Skeletal muscle tissue (tissue), 4 donors: Measurements from ENCODE around the gene ZP1. TPM values are rescaled to one million over a fixed set of nuclear protein-coding genes. Genes with fewer than 3 reads are reported as not detected.

ENCODE experiments used
- H3K27ac ChIP-seq: one replicate; pipeline ENCODE4 v1.7.0; 2013; ENCODE audit warnings: mild to moderate bottlenecking, low read depth, low read length, inconsistent platforms
- H3K27me3 ChIP-seq, 3 donors: one replicate each; pipeline ENCODE4 v1.7.0; 2013; ENCODE audit warnings: low read length in 3 of 3; ENCODE audit not compliant: control insufficient read depth in 3 of 3, insufficient read depth in 3 of 3
- H3K36me3 ChIP-seq, 3 donors: one replicate each; pipeline ENCODE4 v1.7.0; 2013; ENCODE audit warnings: low read length in 3 of 3; ENCODE audit not compliant: control insufficient read depth in 3 of 3, insufficient read depth in 3 of 3
- H3K4me1 ChIP-seq, 3 donors: one replicate each; pipeline ENCODE4 v1.7.0; 2013; ENCODE audit warnings: low read length in 3 of 3, mild to moderate bottlenecking in 3 of 3; ENCODE audit not compliant: control insufficient read depth in 3 of 3, insufficient read depth in 3 of 3
- H3K4me3 ChIP-seq, 3 donors: one replicate each; pipeline ENCODE4 v1.7.0; 2013; ENCODE audit warnings: low read length in 3 of 3
- H3K9ac ChIP-seq, 3 donors: one replicate each; pipeline ENCODE4 v1.7.0; 2013; ENCODE audit warnings: low read length in 3 of 3, mild to moderate bottlenecking in 3 of 3, moderate library complexity in 2 of 3, low read depth in 1 of 3
- H3K9me3 ChIP-seq, 3 donors: one replicate each; pipeline ENCODE4 v1.7.0; 2013; ENCODE audit warnings: low read length in 3 of 3; ENCODE audit not compliant: control insufficient read depth in 3 of 3
- total RNA-seq: library from RNA; depleted of rRNA; stranded (reverse); fragments of >200 nt; gene quantifications from one replicate; pipeline ENCODE4 v1.2.3, GENCODE V29; 2014
- donor health status: Osteomylitis.

ZP1 gene
- total RNA-seq, 1 donor from 2014 or later, result not detected

- Histone ChIP-seq H3K9ac (peak overlapping the region in 1 of 3 donors; percentile 16), H3K27me3 (peaks cover 13 to 23% (median 17%) of the 10 kb centered on the region in 3 donors), H3K27ac (no peak overlapping the region), H3K4me1 (peaks cover 33 to 52% (median 44%) of the 10 kb centered on the region in 3 donors), H3K36me3 (peaks cover 33 to 38% (median 34%) of the 10 kb centered on the region in 3 donors), H3K4me3 (no peak overlapping the region), H3K9me3 (no peaks in the 10 kb centered on the region)
These were observed 54.5 kb downstream of the ZP1 start for GRCh38 chr11:60921777-60922335.

GRCh38 chr11:60922906-60923305 lies 55.6 kb downstream of the ZP1 start:
- H3K36me3 ChIP-seq, result peaks cover 33 to 38% (median 34%) of the 10 kb centered on the region in 3 donors
- no peak overlapping the region for H3K9ac ChIP-seq
- H3K9me3 ChIP-seq, result no peaks in the 10 kb centered on the region
- no peak overlapping the region for H3K27ac ChIP-seq
- no peak overlapping the region for H3K4me3 ChIP-seq
- peaks cover 16 to 32% (median 24%) of the 10 kb centered on the region in 3 donors for H3K27me3 ChIP-seq
- H3K4me1 ChIP-seq, result peaks cover 27 to 45% (median 38%) of the 10 kb centered on the region in 3 donors

- no peak overlapping the region for H3K27ac ChIP-seq
- H3K9ac ChIP-seq, result peak overlapping the region in 1 of 3 donors; percentile 70
These were observed 56.0 kb downstream of the ZP1 start for GRCh38 chr11:60923326-60923725.

GRCh38 chr11:60923800-60924109 lies 56.4 kb downstream of the ZP1 start:
- peak overlapping the region; percentile 41 to 63 (median 54) for H3K4me3 ChIP-seq
- peaks cover 24 to 42% (median 31%) of the 10 kb centered on the region in 3 donors for H3K4me1 ChIP-seq
- peaks cover 16 to 32% (median 31%) of the 10 kb centered on the region in 3 donors for H3K27me3 ChIP-seq
- H3K27ac ChIP-seq, result no peak overlapping the region
- H3K9me3 ChIP-seq, result no peaks in the 10 kb centered on the region
- H3K36me3 ChIP-seq, result peaks cover 33 to 38% (median 34%) of the 10 kb centered on the region in 3 donors
- H3K9ac ChIP-seq, result peak overlapping the region in 1 of 3 donors; percentile 70

More at GRCh38 chr11:60923326-60923725, 56.0 kb downstream of the ZP1 start:
- Histone ChIP-seq H3K4me3 (no peak overlapping the region), H3K4me1 (peaks cover 27 to 45% (median 35%) of the 10 kb centered on the region in 3 donors), H3K27me3 (peaks cover 16 to 32% (median 27%) of the 10 kb centered on the region in 3 donors), H3K36me3 (peaks cover 33 to 38% (median 34%) of the 10 kb centered on the region in 3 donors), H3K9me3 (no peaks in the 10 kb centered on the region)

GRCh38 chr11:60924110-60924905 lies 57.0 kb downstream of the ZP1 start, which contains the start of gene TMEM132A:
Gene TMEM132A, plus strand, starts transcription at chr11:60924460. Its CDS starts 174 bp downstream, at chr11:60924634.
- H3K27me3 ChIP-seq, result peaks cover 16 to 32% (median 31%) of the 10 kb centered on the region in 3 donors
- peak within 1 kb of the TSS in 1 of 3 donors; percentile 70 for H3K9ac ChIP-seq
- no peak within 1 kb of the TSS for H3K27ac ChIP-seq
- H3K4me1 ChIP-seq, result peaks cover 19 to 37% (median 25%) of the 10 kb centered on the region in 3 donors
- H3K36me3 ChIP-seq, result peaks cover 33 to 38% (median 34%) of the 10 kb centered on the region in 3 donors
- no peaks in the 10 kb centered on the region for H3K9me3 ChIP-seq
- H3K4me3 ChIP-seq, result peak within 1 kb of the TSS; percentile 43 to 63 (median 54)

Other genes with a start within 250 kb of the ZP1 start
- gene MS4A8, start 167.9 kb upstream of the ZP1 start, total RNA-seq, result 3.7 TPM
- not detected for gene MS4A18, start 142.8 kb upstream of the ZP1 start, total RNA-seq
- gene MS4A15, start 110.7 kb upstream of the ZP1 start, total RNA-seq, result not detected
- not detected for gene MS4A10, start 82.2 kb upstream of the ZP1 start, total RNA-seq
- gene CCDC86, start 25.4 kb upstream of the ZP1 start, total RNA-seq, result 4.7 TPM
- gene PTGDR2, start 11.6 kb upstream of the ZP1 start, total RNA-seq, result 0.52 TPM
- gene PRPF19, start 39.0 kb downstream of the ZP1 start, total RNA-seq, result 27.7 TPM
- gene TMEM109, start 46.6 kb downstream of the ZP1 start, total RNA-seq, result 45.4 TPM
- gene TMEM132A, start 56.9 kb downstream of the ZP1 start, total RNA-seq, result 14.6 TPM
- 16.7 TPM for gene SLC15A3, start 84.6 kb downstream of the ZP1 start, total RNA-seq
- under 0.01 TPM for gene CD6, start 104.1 kb downstream of the ZP1 start, total RNA-seq
- gene CD5, start 234.9 kb downstream of the ZP1 start, total RNA-seq, result not detected